Measurements from ENCODE around the gene CDH24. TPM values are rescaled to one million over a fixed set of nuclear protein-coding genes. Genes with fewer than 3 reads are reported as not detected.

Gene CDH24
- total and polyA plus RNA-seq, 8 donors: 1.2 to 14.3 (median 3.7) TPM; not detected in 1

GRCh38 chr14:23071921-23072539 is 14.7 kb upstream of the CDH24 start:
- TF ChIP-seq CTCF (IDR thresholded peaks at IDR 0.05) (no peak), EP300 (IDR thresholded peaks at IDR 0.05) (no peak), POLR2A (IDR thresholded peaks at IDR 0.05) (no peak), POLR2AphosphoS5 (IDR thresholded peaks at IDR 0.05) (no peak)
- intact Hi-C loops (cut with DNase I; ENCODE audit: low total_unique reads): no loop called here
- Histone ChIP-seq H3K36me3 (peaks cover 42 to 77% (median 74%) of the 10 kb centered on the region in 4 donors), H3K4me3 (peak overlapping the region; percentile 47 to 68 (median 63)), H3K4me1 (peaks cover 33 to 72% (median 56%) of the 10 kb centered on the region in 4 donors), H3K27me3 (no peaks in the 10 kb centered on the region), H3K27ac (peak overlapping the region; percentile 41 to 89 (median 86)), H3K9me3 (no peaks in the 10 kb centered on the region)
- DNase-seq: peak in 1 of 2 donors; percentile 47
- WGBS, 5 donors: 35 to 44% (median 38%) methylated on average over 5 of the region's 5 CpGs

GRCh38 chr14:23071244-23071920 is 14.1 kb upstream of the CDH24 start:
- DNase-seq: peak; percentile 82 to 97
- H3K4me1 ChIP-seq: peaks cover 33 to 65% (median 54%) of the 10 kb centered on the region in 4 donors
- H3K36me3 ChIP-seq: peaks cover 44 to 77% (median 74%) of the 10 kb centered on the region in 4 donors
- 0 to 2% (median 2%) methylated on average over 14 of the region's 14 CpGs for WGBS, 5 donors
- TF ChIP-seq CTCF (IDR thresholded peaks at IDR 0.05): no peak
- TF ChIP-seq EP300 (IDR thresholded peaks at IDR 0.05): no peak
- peak in 1 of 4 donors; percentile 45 for TF ChIP-seq POLR2A (IDR thresholded peaks at IDR 0.05)
- TF ChIP-seq POLR2AphosphoS5 (IDR thresholded peaks at IDR 0.05): peak; percentile 71 to 91 (median 73)
- H3K4me3 ChIP-seq: peak overlapping the region; percentile 47 to 68 (median 63)
- H3K9me3 ChIP-seq: no peaks in the 10 kb centered on the region
- no peaks in the 10 kb centered on the region for H3K27me3 ChIP-seq
- intact Hi-C loops (cut with DNase I; ENCODE audit: low total_unique reads): no loop called here
- H3K27ac ChIP-seq: peak overlapping the region; percentile 76 to 89 (median 86)

- no peaks in the 10 kb centered on the region for H3K9me3 ChIP-seq
- H3K27ac ChIP-seq: peak overlapping the region; percentile 9 to 89 (median 86)
- intact Hi-C loops (cut with DNase I; ENCODE audit: low total_unique reads): no loop called here
- H3K4me1 ChIP-seq: peaks cover 33 to 65% (median 52%) of the 10 kb centered on the region in 4 donors
- peak in 1 of 2 donors; percentile 28 for DNase-seq
- 5 to 11% (median 7%) methylated on average over 10 of the region's 10 CpGs for WGBS, 5 donors
- TF ChIP-seq CTCF (IDR thresholded peaks at IDR 0.05) (no peak), EP300 (IDR thresholded peaks at IDR 0.05) (no peak), POLR2A (IDR thresholded peaks at IDR 0.05) (no peak), POLR2AphosphoS5 (IDR thresholded peaks at IDR 0.05) (no peak)
- peak overlapping the region; percentile 47 to 68 (median 63) for H3K4me3 ChIP-seq
- H3K36me3 ChIP-seq: peaks cover 46 to 77% (median 74%) of the 10 kb centered on the region in 4 donors
- H3K27me3 ChIP-seq: no peaks in the 10 kb centered on the region
Measured at GRCh38 chr14:23070262-23071129, 13.2 kb upstream of the CDH24 start.

- H3K36me3 ChIP-seq: peaks cover 56 to 77% (median 74%) of the 10 kb centered on the region in 4 donors
- no peak overlapping the region for H3K4me3 ChIP-seq
- H3K27ac ChIP-seq: peak overlapping the region in 4 of 5 donors; percentile 14 to 89 (median 61)
- intact Hi-C loops (cut with DNase I; ENCODE audit: low total_unique reads): no loop called here
- 76 to 90% (median 82%) methylated on average over 3 to 4 of the region's 4 CpGs for WGBS, 5 donors
- no peak for DNase-seq
- no peaks in the 10 kb centered on the region for H3K9me3 ChIP-seq
- peaks cover 33 to 65% (median 52%) of the 10 kb centered on the region in 4 donors for H3K4me1 ChIP-seq
- no peaks in the 10 kb centered on the region for H3K27me3 ChIP-seq
- TF ChIP-seq EP300 (IDR thresholded peaks at IDR 0.05) (no peak), CTCF (IDR thresholded peaks at IDR 0.05) (no peak), POLR2A (IDR thresholded peaks at IDR 0.05) (no peak), POLR2AphosphoS5 (IDR thresholded peaks at IDR 0.05) (no peak)
Measured at GRCh38 chr14:23069413-23069806, 12.1 kb upstream of the CDH24 start.

Measured in stomach (tissue), 9 donors.